GM21360 (cell line): Measurements from ENCODE around the gene DOCK10.
A peak's percentile ranks its signal among the peaks of the same experiment; 100 is the strongest.
"Not testable (repeated sequence)": the region's sequence is repeated elsewhere in the genome, so short reads cannot be mapped to it uniquely, and the experiment has no call there.

Experiments
- ATAC-seq: cut with Tn5 transposase; IDR thresholded peaks from one replicate; pipeline ENCODE4 v1.9.1; 2021; ENCODE audit warnings: mild to moderate bottlenecking, moderate library complexity; ENCODE audit not compliant: unreplicated experiment

DOCK10 gene

GRCh38 chr2:225041851-225042799, at the start of gene DOCK10:
Gene DOCK10 (minus strand): TSS chr2:225042468. CDS start chr2:225042374, 94 bp downstream.
- peak; percentile 21 for ATAC-seq

GRCh38 chr2:225091336-225091735, 49.1 kb upstream of the DOCK10 start:
- no peak for ATAC-seq

- no peak for ATAC-seq
Measured at GRCh38 chr2:225090746-225091145, 48.5 kb upstream of the DOCK10 start.

GRCh38 chr2:225086915-225087314, 44.6 kb upstream of the DOCK10 start:
- no peak for ATAC-seq

GRCh38 chr2:225086439-225086838, 44.2 kb upstream of the DOCK10 start:
- no peak for ATAC-seq

GRCh38 chr2:225083276-225083675, 41.0 kb upstream of the DOCK10 start:
- no peak for ATAC-seq

GRCh38 chr2:225076125-225076524, 33.9 kb upstream of the DOCK10 start:
- no peak for ATAC-seq

GRCh38 chr2:225074919-225075681, 32.8 kb upstream of the DOCK10 start:
- no peak for ATAC-seq

- no peak for ATAC-seq
Measured at GRCh38 chr2:225074366-225074765, 32.1 kb upstream of the DOCK10 start.

GRCh38 chr2:225073198-225073597, 30.9 kb upstream of the DOCK10 start:
- ATAC-seq: no peak

- ATAC-seq: no peak
Measured at GRCh38 chr2:225072444-225072843, 30.2 kb upstream of the DOCK10 start.

GRCh38 chr2:225070811-225071210, 28.5 kb upstream of the DOCK10 start:
- ATAC-seq: no peak

GRCh38 chr2:225069966-225070365, 27.7 kb upstream of the DOCK10 start:
- no peak for ATAC-seq

GRCh38 chr2:225069477-225069876, 27.2 kb upstream of the DOCK10 start:
- no peak for ATAC-seq

GRCh38 chr2:225065882-225066281, 23.6 kb upstream of the DOCK10 start:
- no peak for ATAC-seq

- ATAC-seq: no peak
Measured at GRCh38 chr2:225064928-225065327, 22.7 kb upstream of the DOCK10 start.

- ATAC-seq: no peak
Measured at GRCh38 chr2:225064362-225064761, 22.1 kb upstream of the DOCK10 start.

GRCh38 chr2:225056330-225057073, 14.2 kb upstream of the DOCK10 start:
- no peak for ATAC-seq

GRCh38 chr2:225055714-225056113, 13.4 kb upstream of the DOCK10 start:
- no peak for ATAC-seq

GRCh38 chr2:225052703-225053102, 10.4 kb upstream of the DOCK10 start:
- peak; percentile 83 for ATAC-seq

GRCh38 chr2:225047502-225047901, 5.2 kb upstream of the DOCK10 start:
- ATAC-seq: not testable (repeated sequence)
